GM12892 (cell line): ENCODE measurements around the gene NEFH.

Experiments
- POLR2A ChIP-seq: IDR thresholded peaks from 2 replicates; pipeline ENCODE4 v1.6.1; 2011; ENCODE audit warnings: low read depth, low read length, control low read depth
- POLR2AphosphoS5 ChIP-seq: IDR thresholded peaks from 2 replicates; pipeline ENCODE4 v1.6.1; 2011; ENCODE audit warnings: low read depth, low read length, control low read depth

GRCh38 chr22:29469755-29470154 lies 10.3 kb upstream of the NEFH start:
- TF ChIP-seq POLR2A = no peak
- TF ChIP-seq POLR2AphosphoS5 = no peak
